ENCODE measurements around the gene CHERP. TPM values are rescaled to one million over a fixed set of nuclear protein-coding genes. Genes with fewer than 3 reads are reported as not detected.

CHERP gene
- total RNA-seq, 1 donor from 2014 or later: 19.7 TPM

GRCh38 chr19:16581145-16581970, 39.1 kb upstream of the CHERP start:
- ATAC-seq (ENCODE audit: poor library complexity) (peak; percentile 66), DNase-seq (no peak)
- intact Hi-C loops (cut with DNase I): no loop called here

- ATAC-seq (ENCODE audit: poor library complexity): no peak
- no peak for DNase-seq
- intact Hi-C loops (cut with DNase I): loop anchor here (10.0 kb wide), 1 partner anchor 45 kb away; the partner anchor contains the start of gene MED26
These were observed 37.1 kb upstream of the CHERP start for GRCh38 chr19:16579381-16579780.

- DNase-seq (no peak), ATAC-seq (ENCODE audit: poor library complexity) (no peak)
- intact Hi-C loops (cut with DNase I): loop anchor here (10.0 kb wide), 1 partner anchor 47 kb away; the partner anchor contains the start of gene MED26
These were observed 35.3 kb upstream of the CHERP start for GRCh38 chr19:16577531-16577985.

- intact Hi-C loops (cut with DNase I): loop anchor here (10.0 kb wide), 1 partner anchor 48 kb away; the partner anchor contains the start of gene MED26
- DNase-seq: no peak
- no peak for ATAC-seq (ENCODE audit: poor library complexity)
These were observed 34.7 kb upstream of the CHERP start for GRCh38 chr19:16576690-16577530.

- DNase-seq (no peak), ATAC-seq (ENCODE audit: poor library complexity) (no peak)
- intact Hi-C loops (cut with DNase I): loop anchor here (10.0 kb wide), 1 partner anchor 49 kb away; the partner anchor contains the start of gene MED26
These were observed 33.8 kb upstream of the CHERP start for GRCh38 chr19:16575861-16576689.

GRCh38 chr19:16575282-16575681, 33.0 kb upstream of the CHERP start:
- intact Hi-C loops (cut with DNase I): loop anchor here (10.0 kb wide), 1 partner anchor 50 kb away; the partner anchor contains the start of gene MED26
- ATAC-seq (ENCODE audit: poor library complexity) (no peak), DNase-seq (no peak)

GRCh38 chr19:16573925-16574324, 31.7 kb upstream of the CHERP start:
- DNase-seq (no peak), ATAC-seq (ENCODE audit: poor library complexity) (no peak)
- intact Hi-C loops (cut with DNase I): loop anchor here (10.0 kb wide), 1 partner anchor 51 kb away; the partner anchor contains the start of gene MED26

GRCh38 chr19:16573296-16573695, 31.1 kb upstream of the CHERP start:
- no peak for DNase-seq
- intact Hi-C loops (cut with DNase I): loop anchor here (10.0 kb wide), 1 partner anchor 52 kb away; the partner anchor contains the start of gene MED26
- ATAC-seq (ENCODE audit: poor library complexity): no peak

GRCh38 chr19:16572332-16573211, 30.3 kb upstream of the CHERP start, which contains the start of gene SLC35E1:
Gene SLC35E1 (minus strand): TSS chr19:16572415. CDS start chr19:16572364, 51 bp downstream.
- DNase-seq: peak; percentile 97
- ATAC-seq (ENCODE audit: poor library complexity): peak; percentile 98
- intact Hi-C loops (cut with DNase I): loop anchor here (10.0 kb wide), 1 partner anchor 52 kb away; the partner anchor contains the start of gene MED26

GRCh38 chr19:16571822-16572331, 29.6 kb upstream of the CHERP start:
- no peak for ATAC-seq (ENCODE audit: poor library complexity)
- DNase-seq: peak; percentile 59
- intact Hi-C loops (cut with DNase I): loop anchor here (10.0 kb wide), 1 partner anchor 53 kb away; the partner anchor contains the start of gene MED26

- DNase-seq (no peak), ATAC-seq (ENCODE audit: poor library complexity) (no peak)
- intact Hi-C loops (cut with DNase I): loop anchor here (10.0 kb wide), 1 partner anchor 54 kb away; the partner anchor contains the start of gene MED26
These were observed 29.0 kb upstream of the CHERP start for GRCh38 chr19:16571283-16571682.

- intact Hi-C loops (cut with DNase I): loop anchor here (10.0 kb wide), 1 partner anchor 55 kb away; the partner anchor contains the start of gene MED26
- ATAC-seq (ENCODE audit: poor library complexity): no peak
- no peak for DNase-seq
These were observed 27.5 kb upstream of the CHERP start for GRCh38 chr19:16569609-16570320.

GRCh38 chr19:16566702-16567101, 24.5 kb upstream of the CHERP start:
- DNase-seq: no peak
- intact Hi-C loops (cut with DNase I): no loop called here
- ATAC-seq (ENCODE audit: poor library complexity): no peak

GRCh38 chr19:16566161-16566560, 23.9 kb upstream of the CHERP start:
- no peak for ATAC-seq (ENCODE audit: poor library complexity)
- intact Hi-C loops (cut with DNase I): no loop called here

GRCh38 chr19:16564842-16565241, 22.6 kb upstream of the CHERP start:
- DNase-seq: no peak
- no peak for ATAC-seq (ENCODE audit: poor library complexity)
- intact Hi-C loops (cut with DNase I): no loop called here

More at GRCh38 chr19:16566161-16566560, 23.9 kb upstream of the CHERP start:
- DNase-seq: no peak

- intact Hi-C loops (cut with DNase I): no loop called here
- no peak for ATAC-seq (ENCODE audit: poor library complexity)
These were observed 20.4 kb upstream of the CHERP start for GRCh38 chr19:16562608-16563025.

More at GRCh38 chr19:16562608-16563025, 20.4 kb upstream of the CHERP start:
- DNase-seq: no peak

Measured in Right ventricle myocardium superior (tissue), 1 donor.